ENCODE data around the gene ELMO2. TPM values are rescaled to one million over a fixed set of nuclear protein-coding genes. Genes with fewer than 3 reads are reported as not detected.

The ELMO2 gene
- total RNA-seq, 4 donors from 2014 or later = 46.7 to 62.4 (median 55.1) TPM

DNA sequence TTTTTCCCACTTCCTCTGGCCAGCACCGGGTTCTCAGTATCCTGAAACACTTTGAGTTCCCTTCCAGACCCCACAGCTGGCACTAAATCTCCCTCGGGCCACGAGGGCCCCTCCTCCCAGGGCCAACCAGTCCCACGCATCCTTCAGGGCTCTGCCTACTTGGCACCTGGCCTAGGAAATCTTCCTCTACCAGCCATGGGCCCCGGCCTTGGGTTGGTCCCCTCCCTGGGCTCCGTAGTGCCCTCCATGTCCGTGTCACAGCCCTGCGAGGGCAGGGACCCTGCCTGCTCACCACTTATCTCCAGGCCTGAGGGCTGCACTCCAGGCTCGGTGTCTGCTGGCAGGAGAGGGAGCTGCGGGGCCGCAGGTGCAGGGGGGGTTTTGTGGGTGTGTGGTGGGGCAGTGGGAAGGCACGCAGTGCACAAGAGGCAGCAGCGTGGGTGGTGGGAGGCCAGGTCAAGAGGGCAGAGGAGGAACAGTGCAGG lies 49.3 kb downstream of the ELMO2 start:
- Histone ChIP-seq H3K27me3 (no peaks in the 10 kb centered on the region), H3K36me3 (peaks cover 46% of the 10 kb centered on the region), H3K9me3 (no peaks in the 10 kb centered on the region), H3K4me3 (no peak overlapping the region), H3K4me1 (peaks cover 54% of the 10 kb centered on the region), H3K27ac (no peak overlapping the region)
- DNase-seq (ENCODE audit: low spot score in 2 of 2) = no peak
- TF ChIP-seq, protein P1, sequence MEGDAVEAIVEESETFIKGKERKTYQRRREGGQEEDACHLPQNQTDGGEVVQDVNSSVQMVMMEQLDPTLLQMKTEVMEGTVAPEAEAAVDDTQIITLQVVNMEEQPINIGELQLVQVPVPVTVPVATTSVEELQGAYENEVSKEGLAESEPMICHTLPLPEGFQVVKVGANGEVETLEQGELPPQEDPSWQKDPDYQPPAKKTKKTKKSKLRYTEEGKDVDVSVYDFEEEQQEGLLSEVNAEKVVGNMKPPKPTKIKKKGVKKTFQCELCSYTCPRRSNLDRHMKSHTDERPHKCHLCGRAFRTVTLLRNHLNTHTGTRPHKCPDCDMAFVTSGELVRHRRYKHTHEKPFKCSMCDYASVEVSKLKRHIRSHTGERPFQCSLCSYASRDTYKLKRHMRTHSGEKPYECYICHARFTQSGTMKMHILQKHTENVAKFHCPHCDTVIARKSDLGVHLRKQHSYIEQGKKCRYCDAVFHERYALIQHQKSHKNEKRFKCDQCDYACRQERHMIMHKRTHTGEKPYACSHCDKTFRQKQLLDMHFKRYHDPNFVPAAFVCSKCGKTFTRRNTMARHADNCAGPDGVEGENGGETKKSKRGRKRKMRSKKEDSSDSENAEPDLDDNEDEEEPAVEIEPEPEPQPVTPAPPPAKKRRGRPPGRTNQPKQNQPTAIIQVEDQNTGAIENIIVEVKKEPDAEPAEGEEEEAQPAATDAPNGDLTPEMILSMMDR (IDR thresholded peaks at IDR 0.05) = no peak
- 9% methylated on average over 10 of the region's 13 CpGs for WGBS

DNA sequence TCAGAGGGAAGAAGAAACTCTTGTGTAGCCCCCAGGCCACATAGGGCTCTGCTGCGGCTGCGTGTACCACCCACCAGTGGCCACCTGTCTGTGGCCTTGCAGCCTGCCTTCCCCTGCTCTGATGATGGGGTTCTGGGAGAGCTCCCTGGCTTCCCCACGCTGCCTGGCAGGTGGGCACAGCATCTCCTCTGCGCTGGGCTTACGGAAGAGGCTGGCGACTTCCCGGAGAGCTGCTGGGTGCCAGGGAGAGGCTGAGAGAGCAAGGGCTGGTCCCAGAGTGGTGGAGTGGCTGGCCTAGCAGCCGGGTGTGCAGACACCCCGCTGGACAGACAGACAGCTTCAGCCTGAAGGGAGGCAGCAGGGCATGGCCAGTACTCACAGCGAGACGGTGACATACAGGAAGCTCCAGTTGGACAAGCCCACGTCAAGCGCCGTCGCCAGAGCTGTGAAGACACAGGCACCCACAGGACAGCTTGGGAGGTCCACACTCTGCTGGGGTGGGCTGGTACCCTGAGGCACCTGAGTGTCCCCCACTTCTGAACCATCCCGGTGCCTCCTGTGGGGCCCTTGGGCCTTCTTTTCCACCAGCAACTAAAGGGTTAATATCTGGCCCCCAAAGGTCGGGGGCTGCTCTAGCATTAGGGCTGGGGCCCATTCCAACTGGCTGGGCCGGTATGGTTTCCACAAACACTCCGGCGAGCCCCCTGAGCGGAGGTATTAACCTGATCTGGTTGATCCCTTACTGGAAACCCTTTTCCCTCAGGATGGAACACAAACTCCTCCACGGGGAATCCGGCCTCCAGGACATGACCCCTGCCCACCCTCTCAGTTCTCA lies 50.0 kb downstream of the ELMO2 start:
- no peaks in the 10 kb centered on the region for H3K27me3 ChIP-seq
- H3K36me3 ChIP-seq = peaks cover 53% of the 10 kb centered on the region
- DNase-seq (ENCODE audit: low spot score in 2 of 2) = no peak
- H3K27ac ChIP-seq = no peak overlapping the region
- 81% methylated on average over 16 of the region's 23 CpGs for WGBS
- TF ChIP-seq POLR2AphosphoS5 (IDR thresholded peaks at IDR 0.05) (no peak), EP300 (IDR thresholded peaks at IDR 0.05) (no peak), POLR2A (IDR thresholded peaks at IDR 0.05) (no peak)
- TF ChIP-seq, protein P1 (IDR thresholded peaks at IDR 0.05) = no peak
- peaks cover 48% of the 10 kb centered on the region for H3K4me1 ChIP-seq
- no peak overlapping the region for H3K4me3 ChIP-seq
- H3K9me3 ChIP-seq = no peaks in the 10 kb centered on the region

DNA sequence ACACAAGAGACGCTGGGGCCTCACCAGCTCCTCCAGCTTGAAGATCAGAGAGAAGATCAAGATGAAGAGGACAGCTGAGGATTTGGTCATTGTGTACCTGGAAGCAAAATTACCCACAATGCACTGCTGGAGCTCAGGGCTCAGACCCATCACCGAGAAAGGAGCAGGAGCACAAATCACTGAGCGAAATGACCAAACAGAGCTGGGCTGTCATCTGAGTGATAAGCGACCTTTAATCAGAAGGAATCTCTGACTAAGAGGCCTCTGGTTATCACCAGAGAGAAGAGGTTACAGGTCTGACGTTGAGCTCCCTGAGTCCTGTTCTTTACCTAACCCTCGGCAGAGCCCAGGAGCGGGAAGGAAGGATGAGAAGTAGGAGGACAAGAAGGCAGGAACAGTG lies 50.6 kb downstream of the ELMO2 start:
- TF ChIP-seq POLR2AphosphoS5 (IDR thresholded peaks at IDR 0.05) (no peak), EP300 (IDR thresholded peaks at IDR 0.05) (no peak), POLR2A (IDR thresholded peaks at IDR 0.05) (no peak)
- TF ChIP-seq, protein P1 (IDR thresholded peaks at IDR 0.05) = no peak
- Histone ChIP-seq H3K9me3 (no peaks in the 10 kb centered on the region), H3K27me3 (no peaks in the 10 kb centered on the region), H3K4me3 (no peak overlapping the region), H3K27ac (no peak overlapping the region), H3K4me1 (peaks cover 47% of the 10 kb centered on the region), H3K36me3 (peaks cover 59% of the 10 kb centered on the region)
- 75% methylated on average over 7 of the region's 7 CpGs for WGBS
- no peak for DNase-seq (ENCODE audit: low spot score in 2 of 2)

DNA sequence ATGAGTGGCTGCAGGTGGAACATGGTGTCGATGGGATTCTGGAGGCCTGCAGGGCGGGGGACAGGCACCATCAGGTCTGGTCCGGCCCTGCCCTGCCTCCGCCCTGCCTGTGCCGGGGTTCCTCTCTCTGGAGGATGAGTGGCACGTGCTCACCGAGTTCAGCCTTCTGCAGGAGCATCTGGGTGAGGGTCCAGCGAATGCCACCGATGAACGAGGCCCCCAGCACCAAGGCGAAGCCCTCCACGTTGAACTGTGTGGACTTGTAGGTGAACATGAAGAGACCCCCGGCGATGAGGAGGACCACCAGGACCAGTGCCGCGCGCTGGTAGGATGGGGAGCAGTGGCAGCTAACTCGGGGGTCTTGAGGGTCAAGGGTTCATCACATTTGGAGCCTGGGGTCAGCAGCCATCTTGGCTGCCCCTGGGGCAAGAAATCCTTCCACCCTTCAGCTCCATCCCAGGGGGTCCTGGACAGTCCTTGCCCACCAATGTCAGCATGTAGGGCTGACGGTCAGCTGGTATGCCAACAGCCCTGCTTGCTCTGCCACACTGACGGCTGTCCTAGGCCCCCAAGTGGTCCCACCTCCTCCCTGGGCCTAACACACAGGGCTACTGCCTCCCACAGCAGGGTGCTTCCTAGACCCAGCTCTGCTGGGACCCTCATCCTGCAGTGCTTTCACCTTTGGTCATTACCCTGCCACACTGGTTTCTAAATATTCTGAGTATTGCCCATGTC lies 51.3 kb downstream of the ELMO2 start:
- Histone ChIP-seq H3K4me1 (peaks cover 46% of the 10 kb centered on the region), H3K27me3 (no peaks in the 10 kb centered on the region), H3K36me3 (peaks cover 65% of the 10 kb centered on the region), H3K4me3 (no peak overlapping the region), H3K9me3 (no peaks in the 10 kb centered on the region), H3K27ac (no peak overlapping the region)
- TF ChIP-seq, protein P1 (IDR thresholded peaks at IDR 0.05) = no peak
- no peak for TF ChIP-seq EP300 (IDR thresholded peaks at IDR 0.05)
- TF ChIP-seq POLR2A (IDR thresholded peaks at IDR 0.05) = no peak
- TF ChIP-seq POLR2AphosphoS5 (IDR thresholded peaks at IDR 0.05) = no peak
- WGBS = 84% methylated on average over 15 of the region's 20 CpGs
- DNase-seq (ENCODE audit: low spot score in 2 of 2) = no peak

DNA sequence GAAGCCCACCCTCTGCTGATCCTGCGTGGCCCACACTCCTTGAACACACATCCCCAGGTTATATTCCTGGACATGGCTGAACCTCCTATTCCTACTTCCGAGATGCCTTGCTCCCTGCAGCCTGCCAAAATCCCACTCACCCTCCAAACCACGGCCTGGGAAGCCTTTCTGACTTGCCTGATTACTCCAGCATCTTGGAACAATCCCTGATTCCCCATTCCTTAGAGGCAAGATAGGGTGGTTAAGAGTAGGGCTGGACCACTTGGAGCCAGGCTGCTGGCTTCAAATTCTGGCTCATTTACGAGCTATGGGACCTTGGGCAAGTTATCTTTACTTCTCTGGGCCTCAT lies 52.2 kb downstream of the ELMO2 start:
- TF ChIP-seq EP300 (IDR thresholded peaks at IDR 0.05) (no peak), POLR2A (IDR thresholded peaks at IDR 0.05) (no peak), POLR2AphosphoS5 (IDR thresholded peaks at IDR 0.05) (no peak)
- TF ChIP-seq, protein P1 (IDR thresholded peaks at IDR 0.05) = no peak
- WGBS = 83% methylated on average over 4 of the region's 4 CpGs
- peaks cover 70% of the 10 kb centered on the region for H3K36me3 ChIP-seq
- no peaks in the 10 kb centered on the region for H3K27me3 ChIP-seq
- H3K9me3 ChIP-seq = no peaks in the 10 kb centered on the region
- no peak overlapping the region for H3K27ac ChIP-seq
- H3K4me3 ChIP-seq = no peak overlapping the region
- no peak for DNase-seq (ENCODE audit: low spot score in 2 of 2)
- peaks cover 46% of the 10 kb centered on the region for H3K4me1 ChIP-seq
